Motor neuron (in vitro differentiated cells): Measurements from ENCODE around the gene TSPAN5. TPM values are rescaled to one million over a fixed set of nuclear protein-coding genes. Genes with fewer than 3 reads are reported as not detected.
A peak's percentile ranks its signal among the peaks of the same experiment; 100 is the strongest.
"Not testable (repeated sequence)": the region's sequence is repeated elsewhere in the genome, so short reads cannot be mapped to it uniquely, and the experiment has no call there.

Source experiments
- ATAC-seq, 8 experiments: fragments of 200-7000 bp; cut with Tn5 transposase; replicated peaks in 6 of 8; 2 replicates each; pipeline ENCODE4 v1.8.0; 2021; ENCODE audit warnings: mild to moderate bottlenecking in 8 of 8, moderate library complexity in 8 of 8
- H3K27ac ChIP-seq, 2 donors: fragments of 250-450 bp; sonication (Bioruptor Pico); 2 replicates each; pipeline ENCODE4 v1.9.0; 2021; ENCODE audit warnings: antibody characterized with exemption in 2 of 2, mild to moderate bottlenecking in 2 of 2, moderate library complexity in 1 of 2
- H3K4me1 ChIP-seq, 2 donors: fragments of 250-450 bp; sonication (Bioruptor Pico); replicated peaks in 1 of 2; 2 replicates each; pipeline ENCODE4 v1.6.1; 2021; ENCODE audit warnings: antibody characterized with exemption in 2 of 2, mild to moderate bottlenecking in 2 of 2, moderate library complexity in 1 of 2
- H3K4me3 ChIP-seq, 5 donors: fragments of 250-450 bp; sonication (Bioruptor Pico); 2 replicates each; pipeline ENCODE4 v1.9.0; 2021; ENCODE audit warnings: antibody characterized with exemption in 5 of 5, mild to moderate bottlenecking in 5 of 5, moderate library complexity in 4 of 5
- WGBS, 10 experiments: fragments of 450-650 bp; shearing (Covaris generic); methylation state at CpG; one replicate each; pipeline ENCODE4 v1.0.0; 2022; 5-methylcytosine and 5-hydroxymethylcytosine counted together
- in situ Hi-C, 9 experiments: fragments of 400-800 bp; cut with MboI; loops; one replicate each; pipeline ENCODE4 v1.15.0; 2021; ENCODE audit warnings: low sequenced_read_pairs in 9 of 9, low pct_unique_long_range_greater_than_20kb in 2 of 9; ENCODE audit not compliant: unreplicated experiment in 9 of 9
- total RNA-seq, 8 experiments: library from RNA; unstranded; fragments of 300-600 nt; gene quantifications; 2 replicates each; pipeline versions ENCODE4 v1.2.3 to v1.2.4, GENCODE V29; 2022

The TSPAN5 gene
- 10 to 100 TPM in 5 of 8 experiments, 1 to 10 TPM in 3; 1.6 to 70.1 (median 39.0) TPM for total RNA-seq

- peak within 1 kb of the TSS; percentile 49 to 81 (median 70) for H3K4me3 ChIP-seq
- ATAC-seq: peak; percentile 82 to 91 (median 84)
- in situ Hi-C loops: loop anchor here in 1 of 9 experiments (25.0 kb wide), 1 partner anchor 254 kb away; no protein-coding TSS in a partner anchor
- H3K27ac ChIP-seq: peak within 1 kb of the TSS; percentile 70 to 77
- H3K4me1 ChIP-seq: peaks cover 10 to 11% of the 10 kb centered on the region in 2 donors
- WGBS, 10 experiments: 0 to 10% (median 0%) methylated on average over 2 to 11 of the region's 113 CpGs; no CpG with 5 or more reads in 7 of the 10 experiments
Measured at GRCh38 chr4:98658287-98659105, at the start of gene TSPAN5. TSPAN5 (minus strand) TSS chr4:98658611.

- in situ Hi-C loops: no loop called here
- WGBS, 10 experiments: 0 to 86% (median 78%) methylated on average over 1 of the region's 1 CpG; no CpG with 5 or more reads in 4 of the 10 experiments
- Histone ChIP-seq H3K27ac (no peak overlapping the region), H3K4me3 (no peak overlapping the region), H3K4me1 (no peaks in the 10 kb centered on the region)
- peak in 2 of 8 experiments; percentile 31 to 40 for ATAC-seq
Measured at GRCh38 chr4:98706935-98707334, 48.5 kb upstream of the TSPAN5 start.

GRCh38 chr4:98706200-98706813 lies 47.9 kb upstream of the TSPAN5 start:
- Histone ChIP-seq H3K27ac (no peak overlapping the region), H3K4me1 (no peaks in the 10 kb centered on the region), H3K4me3 (no peak overlapping the region)
- no peak for ATAC-seq
- in situ Hi-C loops: no loop called here
- 63 to 92% (median 85%) methylated on average over 2 to 4 of the region's 4 CpGs for WGBS, 10 experiments

- H3K4me1 ChIP-seq, ATAC-seq, H3K4me3 ChIP-seq, in situ Hi-C loops, H3K27ac ChIP-seq: not testable (repeated sequence)
- 25 to 100% (median 88%) methylated on average over 1 to 3 of the region's 3 CpGs; no CpG with 5 or more reads in 2 of the 10 experiments for WGBS, 10 experiments
Measured at GRCh38 chr4:98705586-98705985, 47.2 kb upstream of the TSPAN5 start.

GRCh38 chr4:98700656-98701055 lies 42.2 kb upstream of the TSPAN5 start:
- Histone ChIP-seq H3K4me3 (no peak overlapping the region), H3K27ac (no peak overlapping the region), H3K4me1 (no peaks in the 10 kb centered on the region)
- in situ Hi-C loops: no loop called here
- WGBS, 10 experiments: 33 to 100% (median 76%) methylated on average over 1 to 3 of the region's 3 CpGs; no CpG with 5 or more reads in 1 of the 10 experiments
- no peak for ATAC-seq

GRCh38 chr4:98694076-98694475 lies 35.7 kb upstream of the TSPAN5 start:
- Histone ChIP-seq H3K27ac (no peak overlapping the region), H3K4me3 (no peak overlapping the region), H3K4me1 (no peaks in the 10 kb centered on the region)
- in situ Hi-C loops: no loop called here
- 40 to 100% (median 86%) methylated on average over 1 to 10 of the region's 10 CpGs; no CpG with 5 or more reads in 3 of the 10 experiments for WGBS, 10 experiments
- no peak for ATAC-seq

GRCh38 chr4:98692411-98692810 lies 34.0 kb upstream of the TSPAN5 start:
- in situ Hi-C loops: no loop called here
- no peak for ATAC-seq
- H3K4me1 ChIP-seq: no peaks in the 10 kb centered on the region
- no peak overlapping the region for H3K27ac ChIP-seq
- 0 to 77% (median 64%) methylated on average over 3 to 7 of the region's 7 CpGs for WGBS, 10 experiments
- no peak overlapping the region for H3K4me3 ChIP-seq

- Histone ChIP-seq H3K4me3 (no peak overlapping the region), H3K27ac (no peak overlapping the region), H3K4me1 (no peaks in the 10 kb centered on the region)
- WGBS, 10 experiments: 18 to 100% (median 80%) methylated on average over 1 to 4 of the region's 4 CpGs; no CpG with 5 or more reads in 1 of the 10 experiments
- in situ Hi-C loops: no loop called here
- no peak for ATAC-seq
Measured at GRCh38 chr4:98691588-98691987, 33.2 kb upstream of the TSPAN5 start.

- in situ Hi-C loops: no loop called here
- H3K4me1 ChIP-seq: no peaks in the 10 kb centered on the region
- WGBS, 10 experiments: 40 to 100% (median 100%) methylated on average over 1 to 4 of the region's 4 CpGs; no CpG with 5 or more reads in 1 of the 10 experiments
- no peak for ATAC-seq
- no peak overlapping the region for H3K27ac ChIP-seq
- H3K4me3 ChIP-seq: no peak overlapping the region
Measured at GRCh38 chr4:98689507-98690174, 31.2 kb upstream of the TSPAN5 start.

GRCh38 chr4:98688411-98689290 lies 30.2 kb upstream of the TSPAN5 start:
- Histone ChIP-seq H3K4me1 (no peaks in the 10 kb centered on the region), H3K27ac (no peak overlapping the region), H3K4me3 (no peak overlapping the region)
- ATAC-seq: no peak
- 0 to 100% (median 81%) methylated on average over 1 to 4 of the region's 5 CpGs; no CpG with 5 or more reads in 1 of the 10 experiments for WGBS, 10 experiments
- in situ Hi-C loops: no loop called here

GRCh38 chr4:98687876-98688275 lies 29.5 kb upstream of the TSPAN5 start:
- Histone ChIP-seq H3K4me1 (no peaks in the 10 kb centered on the region), H3K4me3 (no peak overlapping the region), H3K27ac (no peak overlapping the region)
- no peak for ATAC-seq
- 14 to 100% (median 86%) methylated on average over 1 of the region's 1 CpG; no CpG with 5 or more reads in 1 of the 10 experiments for WGBS, 10 experiments
- in situ Hi-C loops: no loop called here

GRCh38 chr4:98686847-98687246 lies 28.4 kb upstream of the TSPAN5 start:
- in situ Hi-C loops: no loop called here

More at GRCh38 chr4:98686847-98687246, 28.4 kb upstream of the TSPAN5 start:
- no peak for ATAC-seq
- H3K4me1 ChIP-seq: no peaks in the 10 kb centered on the region
- H3K4me3 ChIP-seq: no peak overlapping the region
- H3K27ac ChIP-seq: no peak overlapping the region
- 0 to 100% (median 43%) methylated on average over 1 of the region's 1 CpG; no CpG with 5 or more reads in 1 of the 10 experiments for WGBS, 10 experiments
